IMR-90 (cell line): Measurements from ENCODE around the gene PPM1H. TPM values are rescaled to one million over a fixed set of nuclear protein-coding genes. Genes with fewer than 3 reads are reported as not detected.

ENCODE experiments used
- ATAC-seq: fragments of 200-7000 bp; cut with Tn5 transposase; 2 replicates; pipeline ENCODE4 v1.9.1; 2020; ENCODE audit warnings: low read depth, mild to moderate bottlenecking, moderate library complexity
- BruUV-seq: library from RNA; stranded (reverse); fragments of 400-500 nt; replicated peaks from 2 replicates; lab custom pipeline; 2021; lab: Mats Ljungman, UMichigan
- CTCF ChIA-PET: fragments of 300-600 bp; formaldehyde crosslinking; extraction: SDS; loops from one replicate; lab custom pipeline; 2021; ENCODE audit warnings: antibody characterized with exemption; lab: Yijun Ruan, JAX
- POLR2A ChIA-PET: fragments of 300-600 bp; sonication (Branson Sonifier 250); formaldehyde crosslinking; loops from one replicate; lab custom pipeline; 2022; ENCODE audit warnings: antibody characterized with exemption; ENCODE audit not compliant: unreplicated experiment; lab: Charles Lee
- DNase-seq: peaks from one replicate; pipeline ENCODE4 v3.0.0; 2013
- H2AFZ ChIP-seq: replicated peaks from 2 replicates; pipeline ENCODE3; 2013; ENCODE audit warnings: low read length, mild to moderate bottlenecking; ENCODE audit not compliant: poor library complexity
- H2AK5ac ChIP-seq: 2 replicates; pipeline ENCODE4 v1.6.1; 2013; ENCODE audit warnings: low read depth, low read length, inconsistent platforms
- H2AK9ac ChIP-seq: replicated peaks from 2 replicates; pipeline ENCODE3; 2013; ENCODE audit warnings: mild to moderate bottlenecking, low read depth, low read length, moderate library complexity; ENCODE audit not compliant: poor library complexity
- H2BK120ac ChIP-seq: 2 replicates; pipeline ENCODE4 v1.6.1; 2013; ENCODE audit warnings: low read depth, low read length, inconsistent platforms
- H2BK15ac ChIP-seq: 3 replicates; pipeline ENCODE4 v1.6.1; 2013; ENCODE audit warnings: low read depth, low read length, inconsistent platforms
- H2BK20ac ChIP-seq: 2 replicates; pipeline ENCODE4 v1.6.1; 2013; ENCODE audit warnings: low read depth, mild to moderate bottlenecking, inconsistent platforms, low read length, moderate library complexity
- H2BK5ac ChIP-seq: 2 replicates; pipeline ENCODE4 v1.6.1; 2013; ENCODE audit warnings: mild to moderate bottlenecking, low read depth, low read length, inconsistent platforms; ENCODE audit not compliant: poor library complexity, severe bottlenecking
- H3K14ac ChIP-seq: replicated peaks from 2 replicates; pipeline ENCODE4 v1.6.1; 2013; ENCODE audit warnings: low read depth, low read length, inconsistent platforms
- H3K18ac ChIP-seq: 2 replicates; pipeline ENCODE4 v1.6.1; 2013; ENCODE audit warnings: low read depth, low read length, control low read depth
- H3K23ac ChIP-seq: 2 replicates; pipeline ENCODE4 v1.6.1; 2013; ENCODE audit warnings: low read depth, low read length, inconsistent platforms
- H3K27ac ChIP-seq: 2 replicates; pipeline ENCODE4 v1.5.1; 2013; ENCODE audit warnings: mild to moderate bottlenecking, control low read depth, low read length; ENCODE audit not compliant: insufficient read depth
- H3K27me3 ChIP-seq: 2 replicates; pipeline ENCODE4 v1.6.1; 2013; ENCODE audit warnings: low read length; ENCODE audit not compliant: control insufficient read depth, insufficient read depth
- H3K36me3 ChIP-seq: 2 replicates; pipeline ENCODE4 v1.6.1; 2013; ENCODE audit warnings: low read length, mixed read lengths; ENCODE audit not compliant: control insufficient read depth, insufficient read depth
- H3K4ac ChIP-seq: 2 replicates; pipeline ENCODE4 v1.6.1; 2013; ENCODE audit warnings: low read depth, low read length, inconsistent platforms
- H3K4me1 ChIP-seq: 2 replicates; pipeline ENCODE4 v1.6.1; 2013; ENCODE audit warnings: low read length, mixed read lengths; ENCODE audit not compliant: control insufficient read depth, insufficient read depth
- H3K4me2 ChIP-seq: 2 replicates; pipeline ENCODE4 v1.6.1; 2013; ENCODE audit warnings: low read depth, mild to moderate bottlenecking, control low read depth, low read length, moderate library complexity
- H3K4me3 ChIP-seq: 2 replicates; pipeline ENCODE4 v1.5.1; 2013; ENCODE audit warnings: low read depth, mild to moderate bottlenecking, control low read depth, low read length, moderate library complexity; ENCODE audit not compliant: insufficient read depth
- H3K56ac ChIP-seq: 2 replicates; pipeline ENCODE4 v1.6.1; 2013; ENCODE audit warnings: low read length, inconsistent platforms; ENCODE audit not compliant: insufficient read depth; ENCODE audit errors: extremely low read depth
- H3K79me1 ChIP-seq, 2 experiments: 2 replicates each; pipeline ENCODE4 v1.6.1; 2013; ENCODE audit warnings: low read length in 2 of 2, inconsistent platforms in 1 of 2, low read depth in 1 of 2
- H3K9ac ChIP-seq: 2 replicates; pipeline ENCODE4 v1.6.1; 2013; ENCODE audit warnings: low read depth, low read length, control low read depth
- H3K9me1 ChIP-seq: 2 replicates; pipeline ENCODE4 v1.6.1; 2013; ENCODE audit warnings: low read length, inconsistent platforms; ENCODE audit not compliant: insufficient read depth
- H3K9me3 ChIP-seq: 2 replicates; pipeline ENCODE4 v1.6.1; 2013; ENCODE audit warnings: low read length; ENCODE audit not compliant: control insufficient read depth, insufficient read depth
- H4K20me1 ChIP-seq: 2 replicates; pipeline ENCODE4 v1.6.1; 2013; ENCODE audit warnings: low read length, inconsistent platforms; ENCODE audit not compliant: insufficient read depth
- H4K5ac ChIP-seq: 2 replicates; pipeline ENCODE4 v1.6.1; 2013; ENCODE audit warnings: mild to moderate bottlenecking, low read depth, low read length, control low read depth
- H4K8ac ChIP-seq, 2 experiments: 2 replicates each; pipeline ENCODE4 v1.6.1; 2013; ENCODE audit warnings: low read depth in 2 of 2, low read length in 2 of 2, control low read depth in 1 of 2, inconsistent platforms in 1 of 2
- H4K91ac ChIP-seq: 2 replicates; pipeline ENCODE4 v1.6.1; 2013; ENCODE audit warnings: low read depth, low read length, inconsistent platforms; ENCODE audit not compliant: insufficient read depth
- BHLHE40 ChIP-seq: fragments of 150-350 bp; IDR thresholded peaks from 2 replicates; pipeline ENCODE4 v1.6.1; 2016; ENCODE audit warnings: mild to moderate bottlenecking, low read depth, low read length
- CEBPB ChIP-seq: IDR thresholded peaks from 2 replicates; pipeline ENCODE4 v1.6.1; 2012; ENCODE audit warnings: low read depth, low read length, improper control_type of control experiment
- CHD1 ChIP-seq: IDR thresholded peaks from 2 replicates; pipeline ENCODE4 v1.6.1; 2012; ENCODE audit warnings: low read depth, low read length, improper control_type of control experiment
- CTCF ChIP-seq: conservative IDR thresholded peaks from 2 replicates; pipeline ENCODE4 v1.5.1; 2012; ENCODE audit warnings: mild to moderate bottlenecking, low read depth, low read length, improper control_type of control experiment
- ELK1 ChIP-seq: fragments of 150-350 bp; IDR thresholded peaks from 2 replicates; pipeline ENCODE4 v1.6.1; 2016; ENCODE audit warnings: low read depth, mild to moderate bottlenecking, low read length, moderate library complexity, borderline replicate concordance
- FOS ChIP-seq: fragments of 150-350 bp; IDR thresholded peaks from 2 replicates; pipeline ENCODE4 v1.6.1; 2016; ENCODE audit warnings: low read depth, low read length
- MAFK ChIP-seq: IDR thresholded peaks from 2 replicates; pipeline ENCODE4 v1.6.1; 2012; ENCODE audit warnings: low read depth, low read length, improper control_type of control experiment
- MAZ ChIP-seq: IDR thresholded peaks from 2 replicates; pipeline ENCODE4 v1.6.1; 2012; ENCODE audit warnings: low read depth, mild to moderate bottlenecking, low read length, improper control_type of control experiment, moderate library complexity, borderline replicate concordance
- MXI1 ChIP-seq: IDR thresholded peaks from 2 replicates; pipeline ENCODE4 v1.6.1; 2012; ENCODE audit warnings: low read depth, mild to moderate bottlenecking, low read length, moderate library complexity, borderline replicate concordance
- NFE2L2 ChIP-seq: fragments of 150-350 bp; IDR thresholded peaks from 2 replicates; pipeline ENCODE4 v1.6.1; 2016; ENCODE audit warnings: low read depth, mild to moderate bottlenecking, low read length
- POLR2A ChIP-seq: IDR thresholded peaks from 2 replicates; pipeline ENCODE4 v1.6.1; 2012; ENCODE audit warnings: mild to moderate bottlenecking, low read depth, low read length
- RAD21 ChIP-seq: IDR thresholded peaks from 2 replicates; pipeline ENCODE4 v1.6.1; 2012; ENCODE audit warnings: low read length, improper control_type of control experiment
- RCOR1 ChIP-seq: IDR thresholded peaks from 2 replicates; pipeline ENCODE4 v1.6.1; 2012; ENCODE audit warnings: mild to moderate bottlenecking, low read length, improper control_type of control experiment; ENCODE audit not compliant: insufficient replicate concordance
- RFX5 ChIP-seq: IDR thresholded peaks from 2 replicates; pipeline ENCODE4 v1.8.0; 2012; ENCODE audit warnings: low read depth, mild to moderate bottlenecking, low read length, moderate library complexity
- SMC3 ChIP-seq: fragments of 150-350 bp; IDR thresholded peaks from 2 replicates; pipeline ENCODE4 v1.6.1; 2016; ENCODE audit warnings: low read depth, mild to moderate bottlenecking, antibody characterized with exemption, low read length, moderate library complexity
- USF2 ChIP-seq: fragments of 150-350 bp; IDR thresholded peaks from 2 replicates; pipeline ENCODE4 v1.6.1; 2017; ENCODE audit warnings: mild to moderate bottlenecking, antibody characterized with exemption, low read length, low read depth
- WGBS, 2 experiments: methylation state at CpG; one replicate each; pipeline versions ENCODE4 v1.1.5 to v1.1.7; 2013; ENCODE audit warnings: missing lambda C conversion rate in 2 of 2; ENCODE audit not compliant: insufficient read length in 1 of 2; ENCODE audit errors: extremely low coverage in 2 of 2; 5-methylcytosine and 5-hydroxymethylcytosine counted together
- dilution Hi-C: fragments of 300-500 bp; cut with HindIII; formaldehyde crosslinking; loops from one replicate; pipeline ENCODE4 v1.14.3; 2018; ENCODE audit warnings: low sequenced_read_pairs; ENCODE audit not compliant: unreplicated experiment
- in situ Hi-C: fragments of 300-500 bp; cut with MboI; formaldehyde crosslinking; loops from 3 replicates; pipeline ENCODE4 v1.14.3; 2019; ENCODE audit warnings: low sequenced_read_pairs, inconsistent platforms, mixed read lengths
- intact Hi-C: fragments of 100-400 bp; cut with micrococcal nuclease; formaldehyde crosslinking; loops from 2 replicates; pipeline ENCODE4 v1.10.0; 2022
- polyA plus RNA-seq, 3 experiments: library from polyadenylated mRNA; depleted of rRNA; stranded (reverse); fragments of >200 nt; gene quantifications; 2 replicates each; pipeline ENCODE4 v1.2.3, GENCODE V29; 2012; ENCODE audit warnings: low replicate concordance in 1 of 3
- total RNA-seq: library from RNA; depleted of rRNA; stranded (reverse); fragments of >200 nt; gene quantifications from 2 replicates; pipeline ENCODE4 v1.2.3, GENCODE V29; 2012

Gene PPM1H
- total and polyA plus RNA-seq, 2 of the 4 experiments (the other 2 are of a cell fraction) = 0.14 to 0.18 TPM

- 0 out of 2 replicates have a peak overlapping the region, but pooled peaks have one; percentile 29 for H3K14ac ChIP-seq
- no peak overlapping the region for H3K18ac ChIP-seq
- no peaks in the 10 kb centered on the region for H3K27me3 ChIP-seq
- H2BK15ac ChIP-seq = peak overlapping the region; percentile 67; the same call in 1 of the 3 replicates
- no peak overlapping the region for H2AFZ ChIP-seq
- H3K4me3 ChIP-seq = no peak overlapping the region
- H2BK5ac ChIP-seq = no peak overlapping the region
- ChIA-PET CTCF (no interaction called here), POLR2A (no interaction called here)
- ATAC-seq = peak; percentile 25; the same call in 1 of the 2 replicates
- no peak overlapping the region for H4K5ac ChIP-seq
- peak overlapping the region; percentile 19 for H2BK120ac ChIP-seq
- H3K9me3 ChIP-seq = no peaks in the 10 kb centered on the region
- no peak overlapping the region for H2AK9ac ChIP-seq
- no peaks in the 10 kb centered on the region for H3K36me3 ChIP-seq
- H3K4ac ChIP-seq = 0 out of 2 replicates have a peak overlapping the region, but pooled peaks have one; percentile 8
- H3K27ac ChIP-seq = no peak overlapping the region
- H3K23ac ChIP-seq = no peak overlapping the region; the same call in 1 of the 2 replicates
- no peak overlapping the region for H4K8ac ChIP-seq
- 0 out of 2 replicates have a peak overlapping the region, but pooled peaks have one; percentile 11 for H4K91ac ChIP-seq
- WGBS, 2 experiments = no CpG with 5 or more reads among the region's 4 CpGs
- peaks cover 4% of the 10 kb centered on the region; the same call in 1 of the 2 replicates for H3K4me1 ChIP-seq
- no peak overlapping the region for H3K4me2 ChIP-seq
- BruUV-seq = no TSS peak
- DNase-seq = peak; percentile 60
- H2BK20ac ChIP-seq = peak overlapping the region; percentile 45
- H3K56ac ChIP-seq = no peak overlapping the region
- dilution Hi-C loops = no loop called here
- no peak overlapping the region for H2AK5ac ChIP-seq
- H3K9ac ChIP-seq = no peak overlapping the region
- peaks cover 4% of the 10 kb centered on the region; the same call in 1 of the 2 replicates for H3K9me1 ChIP-seq
- TF ChIP-seq CHD1 (no peak), POLR2A (no peak), NFE2L2 (no peak), CTCF (no peak), MXI1 (no peak), MAZ (no peak), RAD21 (no peak), MAFK (no peak), FOS (no peak), ELK1 (no peak), BHLHE40 (peak; percentile 58; the same call in 1 of the 2 replicates), RFX5 (no peak), CEBPB (peak; percentile 64), RCOR1 (peak; percentile 30), USF2 (no peak), SMC3 (no peak)
- in situ Hi-C loops = no loop called here
- H4K20me1 ChIP-seq = no peaks in the 10 kb centered on the region
- H3K79me1 ChIP-seq = no peaks in the 10 kb centered on the region
- intact Hi-C loops = no loop called here
Measured at GRCh38 chr12:62846491-62846890, 88.5 kb downstream of the PPM1H start.
